ENCODE results near the gene CCDC138.

The CCDC138 gene

DNA sequence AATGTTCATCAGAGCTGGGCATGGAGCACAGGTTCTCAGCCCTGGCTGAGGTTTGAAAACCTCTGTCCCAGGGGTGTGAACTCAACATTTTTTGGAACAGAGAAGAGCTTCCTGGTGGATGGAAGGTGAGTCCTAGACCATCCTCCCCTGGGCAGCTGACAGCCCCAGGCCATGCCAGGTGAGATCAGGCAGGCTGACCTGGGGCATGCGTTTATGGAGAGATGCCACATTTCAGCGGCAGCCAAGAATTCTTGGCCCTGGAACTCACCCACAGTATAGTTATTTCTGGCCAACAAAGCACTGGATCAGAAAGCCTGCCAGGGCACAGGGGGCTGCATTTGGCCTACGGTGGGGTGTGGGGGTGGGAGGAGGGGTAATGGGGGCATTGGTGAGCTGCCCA is 118.6 kb downstream of the CCDC138 start:
- TF ChIP-seq TAF1 (IDR thresholded peaks at IDR 0.05; ENCODE audit: low read depth, low read length), result no peak
- TF ChIP-seq PAX5 (IDR thresholded peaks at IDR 0.05; ENCODE audit: insufficient read depth, low read length, severe bottlenecking), result no peak
- no peak for TF ChIP-seq POLR2A (IDR thresholded peaks at IDR 0.05; ENCODE audit: low read depth, low read length)
- no peak for TF ChIP-seq SPI1 (IDR thresholded peaks at IDR 0.05; ENCODE audit: low read depth, low read length)
- TF ChIP-seq POLR2AphosphoS5 (IDR thresholded peaks at IDR 0.05; ENCODE audit: low read depth, low read length), result no peak
- no peak for FAIRE-seq

DNA sequence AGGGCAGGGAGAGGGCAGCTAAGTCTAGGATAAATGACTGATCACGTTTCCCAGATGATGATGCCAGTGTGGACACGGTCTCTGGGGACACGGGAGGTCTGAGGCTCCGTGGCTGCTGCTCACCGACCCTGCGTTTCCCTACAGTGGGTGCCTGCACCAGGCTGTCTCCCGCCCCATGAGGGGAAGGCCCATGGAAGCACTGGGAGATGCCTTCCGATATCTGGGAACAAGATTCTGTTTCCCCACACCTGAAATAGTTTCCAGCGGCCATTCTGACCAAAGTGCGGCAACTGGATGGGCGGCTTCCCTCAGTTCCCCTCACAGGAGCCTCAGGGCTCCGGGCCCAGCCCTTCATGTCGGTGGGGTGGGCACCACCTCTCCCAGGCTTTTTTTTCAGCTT is 119.3 kb downstream of the CCDC138 start:
- DNase-seq (ENCODE audit: insufficient read length, low spot score) (no peak), FAIRE-seq (no peak)
- TF ChIP-seq POLR2A (IDR thresholded peaks at IDR 0.05; ENCODE audit: low read depth, low read length), result no peak
- no peak for TF ChIP-seq PAX5 (IDR thresholded peaks at IDR 0.05; ENCODE audit: insufficient read depth, low read length, severe bottlenecking)
- no peak for TF ChIP-seq POU2F2 (IDR thresholded peaks at IDR 0.05; ENCODE audit: low read depth, low read length)
- no peak for TF ChIP-seq TAF1 (IDR thresholded peaks at IDR 0.05; ENCODE audit: low read depth, low read length)
- TF ChIP-seq SPI1 (IDR thresholded peaks at IDR 0.05; ENCODE audit: low read depth, low read length), result no peak
- TF ChIP-seq POLR2AphosphoS5 (IDR thresholded peaks at IDR 0.05; ENCODE audit: low read depth, low read length), result no peak

More for the DNA sequence above, 118.6 kb downstream of the CCDC138 start:
- DNase-seq (ENCODE audit: insufficient read length, low spot score), result no peak

DNA sequence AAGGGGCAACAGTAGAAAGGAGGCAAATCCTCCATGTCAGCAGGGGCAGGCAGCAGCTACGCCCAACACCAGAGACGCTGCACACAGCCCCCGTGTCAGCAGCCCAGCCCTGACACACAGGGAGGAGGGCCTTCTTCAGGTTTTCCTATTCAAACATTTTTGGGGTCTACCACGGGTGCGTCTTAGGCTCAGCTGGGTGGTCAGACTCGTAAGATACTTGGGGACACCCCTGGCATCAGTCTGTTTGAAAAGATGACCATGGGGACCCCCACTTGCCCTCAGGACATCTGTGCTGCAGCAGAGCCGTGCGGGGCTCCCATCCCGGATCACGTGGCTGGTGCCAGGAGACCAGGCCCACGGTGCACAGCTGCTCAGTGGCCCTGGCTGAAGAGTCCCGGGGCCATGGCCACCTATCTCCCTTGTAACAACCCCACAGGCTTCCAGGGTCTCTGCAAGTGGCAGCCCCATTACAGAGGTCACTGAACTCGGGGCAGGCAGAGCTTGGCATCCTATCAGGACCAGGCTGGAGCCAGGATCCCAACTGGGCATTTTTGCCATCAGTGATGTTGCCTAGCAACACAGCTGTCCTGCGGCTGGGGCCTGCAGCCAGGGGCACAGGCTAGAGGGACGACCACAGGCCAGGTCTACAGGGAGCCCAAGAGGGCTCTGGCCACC is 120.0 kb downstream of the CCDC138 start:
- no peak for DNase-seq (ENCODE audit: insufficient read length, low spot score)
- no peak for TF ChIP-seq POU2F2 (IDR thresholded peaks at IDR 0.05; ENCODE audit: low read depth, low read length)
- no peak for TF ChIP-seq SPI1 (IDR thresholded peaks at IDR 0.05; ENCODE audit: low read depth, low read length)
- TF ChIP-seq TAF1 (IDR thresholded peaks at IDR 0.05; ENCODE audit: low read depth, low read length), result no peak
- TF ChIP-seq POLR2A (IDR thresholded peaks at IDR 0.05; ENCODE audit: low read depth, low read length), result no peak
- no peak for TF ChIP-seq PAX5 (IDR thresholded peaks at IDR 0.05; ENCODE audit: insufficient read depth, low read length, severe bottlenecking)
- TF ChIP-seq POLR2AphosphoS5 (IDR thresholded peaks at IDR 0.05; ENCODE audit: low read depth, low read length), result no peak
- FAIRE-seq, result no peak

DNA sequence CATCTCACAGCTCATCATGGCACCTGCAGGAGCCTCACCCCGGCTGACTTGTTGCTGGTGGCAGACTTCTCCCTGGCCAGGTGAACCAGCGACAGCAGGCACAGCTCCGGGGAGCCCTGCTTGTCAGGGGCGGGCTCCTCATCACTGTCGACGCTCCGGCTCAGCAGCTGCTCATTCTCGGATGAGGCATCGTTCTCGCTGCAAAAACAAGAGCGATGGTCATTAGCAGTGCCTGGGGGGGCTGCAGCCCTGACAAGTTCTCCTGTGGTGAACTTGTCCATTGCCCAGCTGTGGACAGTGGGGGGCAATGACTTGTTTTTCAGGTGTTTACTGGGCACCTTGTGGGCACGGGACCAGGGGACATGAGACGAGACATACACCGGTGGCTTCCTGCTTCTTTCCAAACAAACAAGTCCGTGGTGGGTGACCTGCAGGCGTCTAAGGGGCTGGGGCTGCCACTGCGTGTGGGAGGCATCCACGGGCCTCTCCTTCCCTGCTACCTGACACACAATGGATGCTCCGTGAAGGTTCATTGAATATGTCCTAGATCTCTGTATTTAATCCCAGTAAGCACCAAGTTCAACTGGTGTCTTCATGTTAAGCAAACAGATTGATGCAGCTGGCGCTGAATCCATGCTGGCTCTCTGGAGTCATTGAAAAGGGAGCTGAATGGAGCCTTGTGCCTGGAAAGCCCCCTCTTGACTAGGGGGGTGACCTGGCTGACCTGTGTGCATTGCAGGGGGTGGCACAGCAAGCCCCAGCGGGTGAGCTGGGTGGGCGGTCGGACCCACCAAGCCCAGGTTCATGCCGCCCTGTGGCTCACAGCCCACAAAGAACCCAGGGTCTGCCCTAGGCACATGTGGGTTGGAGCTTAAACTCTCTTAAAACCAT is 121.5 kb downstream of the CCDC138 start:
- no peak for DNase-seq (ENCODE audit: insufficient read length, low spot score)
- no peak for FAIRE-seq
- TF ChIP-seq TAF1 (IDR thresholded peaks at IDR 0.05; ENCODE audit: low read depth, low read length), result no peak
- no peak for TF ChIP-seq POLR2A (IDR thresholded peaks at IDR 0.05; ENCODE audit: low read depth, low read length)
- no peak for TF ChIP-seq POLR2AphosphoS5 (IDR thresholded peaks at IDR 0.05; ENCODE audit: low read depth, low read length)
- TF ChIP-seq PAX5 (IDR thresholded peaks at IDR 0.05; ENCODE audit: insufficient read depth, low read length, severe bottlenecking), result no peak
- no peak for TF ChIP-seq SPI1 (IDR thresholded peaks at IDR 0.05; ENCODE audit: low read depth, low read length)
- TF ChIP-seq POU2F2 (IDR thresholded peaks at IDR 0.05; ENCODE audit: low read depth, low read length), result no peak

DNA sequence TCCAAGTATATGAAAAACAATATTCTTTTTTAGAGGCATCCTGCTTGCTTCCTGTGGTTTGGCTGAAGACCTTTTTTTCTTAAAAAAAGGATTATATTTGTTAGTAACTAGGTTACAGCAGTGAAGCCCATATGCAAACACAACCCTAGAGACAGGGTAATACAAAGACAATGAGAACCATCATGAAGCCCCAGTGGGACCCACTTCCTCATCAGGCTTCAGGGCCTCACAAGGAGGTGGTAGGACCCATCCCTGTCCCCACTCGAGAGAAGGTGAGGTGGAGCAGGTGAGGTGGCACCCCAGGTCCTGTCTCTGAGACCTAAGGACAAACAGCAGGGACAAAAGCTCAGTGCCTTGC is 122.1 kb downstream of the CCDC138 start:
- FAIRE-seq (no peak), DNase-seq (ENCODE audit: insufficient read length, low spot score) (no peak)
- no peak for TF ChIP-seq POU2F2 (IDR thresholded peaks at IDR 0.05; ENCODE audit: low read depth, low read length)
- no peak for TF ChIP-seq POLR2AphosphoS5 (IDR thresholded peaks at IDR 0.05; ENCODE audit: low read depth, low read length)
- TF ChIP-seq SPI1 (IDR thresholded peaks at IDR 0.05; ENCODE audit: low read depth, low read length), result no peak
- TF ChIP-seq POLR2A (IDR thresholded peaks at IDR 0.05; ENCODE audit: low read depth, low read length), result no peak
- no peak for TF ChIP-seq PAX5 (IDR thresholded peaks at IDR 0.05; ENCODE audit: insufficient read depth, low read length, severe bottlenecking)
- TF ChIP-seq TAF1 (IDR thresholded peaks at IDR 0.05; ENCODE audit: low read depth, low read length), result no peak

DNA sequence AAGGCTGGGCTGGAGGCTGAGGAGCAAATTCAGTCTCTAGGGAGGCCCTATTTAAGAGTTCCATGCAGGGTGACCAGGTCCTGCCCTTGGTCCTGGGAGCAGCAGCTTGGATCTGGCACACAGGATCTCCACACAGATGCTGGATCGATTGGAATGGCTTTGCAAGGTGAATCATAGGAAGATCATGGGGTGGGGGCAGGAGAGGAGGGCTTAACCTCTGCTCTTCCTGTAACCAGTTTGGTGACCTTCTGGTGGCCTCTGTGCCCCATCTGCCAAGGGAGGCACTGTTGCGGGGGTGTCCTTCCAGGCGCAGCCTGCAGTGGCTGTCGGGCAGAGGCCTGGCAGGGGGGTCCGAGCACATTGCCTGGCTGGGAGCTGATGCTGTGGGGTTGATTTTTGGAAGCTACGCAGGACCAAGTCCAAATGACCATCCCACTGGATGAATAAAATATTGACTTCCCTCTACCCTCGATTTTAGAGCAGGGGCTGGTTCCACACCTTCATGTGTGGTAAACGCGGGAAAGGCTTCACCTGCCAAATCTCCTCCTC is 122.8 kb downstream of the CCDC138 start:
- DNase-seq (ENCODE audit: insufficient read length, low spot score), result no peak
- FAIRE-seq, result no peak
- no peak for TF ChIP-seq POLR2A (IDR thresholded peaks at IDR 0.05; ENCODE audit: low read depth, low read length)
- no peak for TF ChIP-seq SPI1 (IDR thresholded peaks at IDR 0.05; ENCODE audit: low read depth, low read length)
- TF ChIP-seq POU2F2 (IDR thresholded peaks at IDR 0.05; ENCODE audit: low read depth, low read length), result no peak
- no peak for TF ChIP-seq TAF1 (IDR thresholded peaks at IDR 0.05; ENCODE audit: low read depth, low read length)
- TF ChIP-seq POLR2AphosphoS5 (IDR thresholded peaks at IDR 0.05; ENCODE audit: low read depth, low read length), result no peak
- no peak for TF ChIP-seq PAX5 (IDR thresholded peaks at IDR 0.05; ENCODE audit: insufficient read depth, low read length, severe bottlenecking)

DNA sequence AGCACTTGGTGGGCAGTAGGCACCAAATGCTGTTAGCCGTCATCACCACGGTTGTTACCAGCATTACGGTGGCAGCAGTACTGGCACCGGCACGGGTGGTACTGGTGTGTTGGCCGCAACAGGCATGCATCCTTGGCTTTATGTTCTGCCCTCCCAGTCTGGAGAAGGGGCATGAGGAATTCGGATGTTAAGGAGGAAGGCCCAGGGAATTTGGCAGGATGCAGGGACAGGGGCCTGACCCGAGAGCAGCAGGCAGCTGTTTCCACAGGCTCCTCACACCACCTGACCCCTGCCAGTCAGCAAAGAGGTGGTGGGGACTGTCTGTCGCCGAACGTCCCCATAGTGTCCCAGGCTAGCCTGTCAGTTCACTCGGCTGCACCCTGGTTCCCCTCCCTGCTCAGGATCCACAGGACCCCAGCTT is 123.5 kb downstream of the CCDC138 start:
- DNase-seq (ENCODE audit: insufficient read length, low spot score) (peak; percentile 2), FAIRE-seq (no peak)

DNA sequence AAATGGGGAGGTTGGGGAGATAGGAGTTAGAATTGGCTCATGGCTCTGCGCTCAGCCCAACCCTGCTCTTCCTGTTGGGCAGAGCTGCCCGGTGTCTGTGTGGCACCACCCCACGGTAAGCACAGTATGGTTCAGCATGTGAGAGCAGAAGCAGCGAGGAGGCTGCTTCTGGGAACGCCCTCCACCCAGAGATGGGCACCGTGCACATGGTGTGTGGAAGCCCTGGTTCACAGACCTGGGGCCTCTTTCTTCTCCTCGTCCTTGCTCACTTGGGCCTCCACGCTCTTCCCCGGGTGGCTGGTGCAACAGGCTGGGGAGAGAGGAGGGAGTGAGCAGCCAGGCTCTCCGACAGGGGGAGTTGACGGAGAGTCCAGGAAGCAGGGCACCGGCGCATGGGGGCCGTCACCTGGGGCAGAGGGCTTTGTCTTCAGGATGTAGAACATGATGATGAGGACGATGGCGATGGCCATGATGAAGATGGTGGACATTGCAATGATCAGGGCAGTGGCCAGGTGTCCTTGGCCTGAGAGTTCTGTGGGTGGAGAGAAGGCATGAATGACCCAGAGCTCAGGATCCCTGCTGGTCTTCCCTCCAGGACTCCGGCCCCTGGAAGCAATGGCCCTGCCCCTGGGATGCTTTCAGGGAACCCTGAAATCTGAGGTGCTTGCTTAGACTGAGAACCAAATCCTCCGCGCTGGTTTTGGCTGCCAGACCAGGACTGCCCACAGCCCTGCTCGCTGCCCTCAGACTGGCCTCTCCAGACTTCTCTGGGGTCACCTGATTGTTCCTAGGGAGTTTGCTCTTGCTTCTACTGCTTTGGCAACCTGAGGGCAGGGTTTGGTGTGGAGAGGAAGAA is 124.2 kb downstream of the CCDC138 start:
- FAIRE-seq (no peak), DNase-seq (ENCODE audit: insufficient read length, low spot score) (no peak)
- TF ChIP-seq TAF1 (IDR thresholded peaks at IDR 0.05; ENCODE audit: low read depth, low read length) (no peak), SPI1 (IDR thresholded peaks at IDR 0.05; ENCODE audit: low read depth, low read length) (no peak), POU2F2 (IDR thresholded peaks at IDR 0.05; ENCODE audit: low read depth, low read length) (no peak), POLR2A (IDR thresholded peaks at IDR 0.05; ENCODE audit: low read depth, low read length) (no peak), PAX5 (IDR thresholded peaks at IDR 0.05; ENCODE audit: insufficient read depth, low read length, severe bottlenecking) (no peak), POLR2AphosphoS5 (IDR thresholded peaks at IDR 0.05; ENCODE audit: low read depth, low read length) (no peak)

More for the DNA sequence above, 123.5 kb downstream of the CCDC138 start:
- TF ChIP-seq POLR2A (IDR thresholded peaks at IDR 0.05; ENCODE audit: low read depth, low read length) (no peak), PAX5 (IDR thresholded peaks at IDR 0.05; ENCODE audit: insufficient read depth, low read length, severe bottlenecking) (no peak), POLR2AphosphoS5 (IDR thresholded peaks at IDR 0.05; ENCODE audit: low read depth, low read length) (no peak), POU2F2 (IDR thresholded peaks at IDR 0.05; ENCODE audit: low read depth, low read length) (no peak), SPI1 (IDR thresholded peaks at IDR 0.05; ENCODE audit: low read depth, low read length) (no peak), TAF1 (IDR thresholded peaks at IDR 0.05; ENCODE audit: low read depth, low read length) (no peak)

Data from GM12891 (cell line).